Daoy (cell line): Measurements from ENCODE around the gene CHD8. TPM values are rescaled to one million over a fixed set of nuclear protein-coding genes. Genes with fewer than 3 reads are reported as not detected.

Experiments used
- DNase-seq: peaks from one replicate; pipeline ENCODE4 v3.0.0-alpha.2; 2015; ENCODE audit warnings: low read depth
- total RNA-seq: library from RNA; depleted of rRNA; stranded (reverse); fragments of >200 nt; shearing (Covaris generic); gene quantifications from 2 replicates; pipeline ENCODE4 v1.2.3, GENCODE V29; 2014; rRNA removed

CHD8 gene
- total RNA-seq, 1 experiment from 2014 or later: 42.6 TPM

DNA sequence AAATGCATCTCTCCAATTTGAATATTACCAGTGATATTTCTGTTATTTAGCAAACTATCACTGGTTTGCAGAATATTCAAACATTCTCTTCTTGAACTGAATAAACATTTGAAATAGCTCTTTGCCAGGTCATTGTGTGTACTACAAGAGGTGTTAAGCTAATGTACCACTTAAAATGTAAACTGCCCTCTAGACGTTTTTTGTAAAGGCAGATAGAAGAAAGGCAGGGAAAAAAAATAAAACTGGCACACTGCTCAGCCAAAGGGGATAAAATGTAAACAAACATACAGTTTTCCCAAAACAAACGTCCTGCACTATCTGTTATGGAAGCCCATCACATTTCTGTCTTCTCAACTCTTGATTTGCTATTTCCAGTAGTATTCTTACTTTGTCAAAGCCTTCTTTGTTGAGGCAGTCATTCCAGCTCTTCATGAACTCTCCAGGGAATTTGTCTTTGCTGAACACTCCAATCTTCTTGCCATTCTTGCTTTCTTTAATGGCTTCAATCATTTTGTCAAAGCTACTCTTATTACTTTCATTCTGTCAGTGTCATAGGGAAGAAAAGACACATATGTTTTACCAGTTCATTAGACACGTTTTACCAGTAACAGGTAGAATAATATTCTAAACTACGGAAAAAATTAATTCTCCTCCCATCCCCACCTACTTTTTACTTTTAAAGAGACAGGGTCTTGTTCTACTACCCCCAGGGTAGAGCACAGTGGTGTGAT, 85.8 kb downstream of the CHD8 start:
- no peak for DNase-seq

DNA sequence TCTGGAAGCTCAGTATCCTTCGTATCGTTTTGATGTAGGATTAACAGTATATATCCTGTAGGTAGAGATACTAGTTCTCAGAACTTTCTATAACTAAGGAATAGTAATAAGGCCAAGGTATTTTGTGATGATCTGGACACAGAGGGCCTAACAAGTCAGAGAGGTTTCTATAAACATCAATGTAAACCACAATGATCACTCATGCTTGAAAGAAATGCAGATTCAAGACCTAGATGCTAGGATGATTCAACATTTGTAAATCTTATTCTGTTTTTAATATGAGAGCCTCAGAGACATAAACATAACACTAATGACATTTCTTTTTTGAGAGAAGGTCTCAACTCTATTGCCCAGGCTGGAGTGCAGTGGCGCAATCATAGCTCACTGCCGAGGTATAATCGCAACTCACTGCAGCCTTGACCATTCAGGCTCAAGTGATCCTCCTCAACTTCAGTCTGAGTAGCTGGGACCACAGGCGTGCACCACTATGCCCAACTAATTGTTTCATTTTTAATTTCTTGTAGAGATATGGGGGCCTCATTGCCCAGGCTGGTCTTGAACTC, 88.3 kb downstream of the CHD8 start:
- no peak for DNase-seq

DNA sequence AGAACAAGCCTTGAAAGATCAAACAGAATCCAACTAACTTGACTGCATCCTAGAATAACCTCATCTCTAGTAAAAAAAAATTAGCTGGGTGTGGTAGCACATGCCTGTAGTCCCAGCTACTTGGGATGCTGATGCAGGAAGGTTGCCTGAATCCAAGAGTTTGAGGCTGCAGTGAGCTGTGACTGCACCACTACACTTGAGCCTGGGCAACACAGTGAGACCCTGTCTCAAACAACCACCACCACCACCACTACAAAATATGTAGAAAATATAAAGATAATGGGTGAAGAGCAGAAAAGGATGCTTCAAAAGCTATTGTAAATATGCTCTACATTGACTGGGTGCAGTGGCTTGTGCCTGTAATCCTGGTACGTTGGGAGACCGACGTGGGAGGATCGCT, 99.4 kb downstream of the CHD8 start:
- DNase-seq: no peak

DNA sequence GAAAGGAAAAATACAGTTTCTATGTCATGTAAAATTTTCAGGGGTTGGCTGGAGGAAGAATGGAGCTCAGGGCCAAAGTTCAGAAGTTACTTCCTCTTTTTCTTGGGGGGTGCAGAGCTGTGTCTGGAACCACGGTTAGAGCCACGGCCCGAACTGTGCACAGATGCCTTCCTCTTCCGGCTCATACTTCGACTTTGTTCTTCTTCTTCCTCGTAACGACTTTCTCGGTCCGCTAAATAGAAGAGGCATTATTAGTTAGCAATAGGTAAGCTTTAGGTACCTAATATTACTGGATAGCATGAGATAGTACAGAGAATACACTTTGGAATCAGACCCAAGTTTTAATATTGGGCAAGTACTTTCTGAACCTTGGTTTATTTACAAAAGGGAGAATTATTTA, 103.3 kb downstream of the CHD8 start:
- no peak for DNase-seq

DNA sequence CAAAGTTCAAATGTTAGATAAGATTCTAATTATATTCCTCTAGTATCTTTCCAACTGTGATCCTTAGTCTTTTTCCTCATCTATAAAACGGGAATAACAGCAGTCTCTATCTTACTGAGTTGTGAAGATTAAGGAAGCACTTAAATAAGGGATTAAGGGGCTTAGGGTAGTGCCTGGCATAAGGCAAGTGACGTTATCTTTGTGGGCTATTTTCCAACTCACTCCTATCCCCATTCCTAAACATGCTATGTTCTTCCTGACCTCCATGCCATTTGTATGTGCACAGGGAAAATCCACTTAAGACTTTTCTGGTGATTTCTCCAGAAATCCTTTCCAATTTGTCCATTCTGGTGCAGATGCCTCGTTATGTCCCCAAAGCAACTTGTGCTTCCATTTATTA, 105.4 kb downstream of the CHD8 start:
- DNase-seq: no peak

DNA sequence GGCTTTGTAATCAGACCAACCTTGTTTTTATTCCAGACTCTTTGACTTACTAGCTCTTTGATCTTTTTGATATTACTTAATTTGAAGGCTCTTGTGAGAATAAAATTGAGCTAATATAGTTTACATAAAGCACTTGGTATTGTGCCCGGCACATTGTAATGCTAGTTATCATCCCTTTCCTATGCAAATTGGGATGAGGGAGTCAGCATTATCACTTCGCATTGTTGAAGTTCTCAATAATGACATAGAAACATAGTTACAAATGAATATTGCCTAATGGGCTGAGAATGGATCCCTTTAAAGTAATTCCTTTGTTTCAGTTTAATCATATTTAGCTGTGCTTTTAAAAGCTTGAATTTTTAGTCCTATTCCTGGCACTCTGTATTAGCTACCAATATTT, 108.7 kb downstream of the CHD8 start:
- DNase-seq: no peak

DNA sequence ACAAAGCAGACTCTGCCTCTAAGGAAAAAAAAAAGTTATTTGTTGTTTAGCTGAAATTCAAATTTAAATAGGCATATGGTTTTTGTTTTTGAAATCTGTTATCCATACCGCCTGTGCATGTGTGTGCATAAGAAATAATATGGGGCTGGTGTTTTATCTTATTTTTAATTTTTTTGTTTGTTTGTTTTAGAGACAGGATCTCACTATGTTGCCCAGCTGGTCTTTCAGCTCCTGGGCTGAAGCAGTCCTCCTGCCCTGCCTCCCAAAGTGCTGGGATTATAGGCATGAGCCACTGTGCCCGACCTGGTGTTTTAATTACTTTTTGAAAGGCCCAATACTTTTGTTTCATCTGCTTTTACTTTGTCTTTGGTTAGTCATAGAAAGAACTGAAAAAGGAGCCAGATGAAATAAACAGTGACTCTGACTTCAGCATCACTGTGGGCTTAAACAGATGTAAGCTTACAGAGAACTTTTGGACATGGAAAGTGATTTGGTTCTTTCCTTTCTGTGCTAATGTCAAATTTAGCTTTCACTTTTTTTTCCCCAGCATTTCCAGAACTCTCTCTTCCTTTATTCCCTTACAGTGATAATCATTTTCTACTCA, 109.3 kb downstream of the CHD8 start:
- no peak for DNase-seq

DNA sequence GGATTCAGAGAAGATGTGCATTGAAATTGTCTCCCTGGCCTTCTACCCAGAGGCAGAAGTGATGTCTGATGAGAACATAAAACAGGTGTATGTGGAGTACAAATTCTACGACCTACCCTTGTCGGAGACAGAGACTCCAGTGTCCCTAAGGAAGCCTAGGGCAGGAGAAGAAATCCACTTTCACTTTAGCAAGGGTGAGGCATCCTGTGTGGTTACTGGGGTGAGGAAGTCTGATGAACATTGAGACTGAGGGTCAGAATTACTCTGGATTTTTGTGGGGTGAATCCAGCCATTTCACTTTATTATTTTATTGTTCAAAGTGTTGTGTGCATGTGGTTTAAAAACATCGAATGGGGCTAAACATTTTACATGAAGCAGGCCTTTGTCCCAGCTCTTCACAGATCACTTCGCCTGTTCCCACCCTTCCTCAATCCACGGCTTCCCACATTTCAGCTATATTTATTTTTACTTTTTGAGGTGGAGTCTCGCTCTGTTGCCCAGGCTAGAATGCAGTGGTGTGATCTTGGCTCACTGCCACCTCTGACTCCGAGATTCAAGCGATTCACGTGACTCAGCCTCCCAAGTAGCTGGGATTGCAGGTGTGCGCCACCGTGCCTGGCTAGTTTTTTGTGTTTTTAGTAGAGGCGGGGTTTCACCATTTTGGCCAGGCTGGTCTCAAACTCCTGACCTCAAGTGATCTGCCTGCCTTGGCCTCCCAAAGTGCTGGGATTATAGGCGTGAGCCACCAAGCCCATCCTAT, 112.7 kb downstream of the CHD8 start:
- no peak for DNase-seq

Other genes with a start within 250 kb of the CHD8 start
- 1,331 and 1,352 TPM in 2 replicates for gene HNRNPC, start 186.7 kb downstream of the CHD8 start, total RNA-seq
- not detected in 2 replicates for gene RPGRIP1, start 176.0 kb downstream of the CHD8 start, total RNA-seq
- 196 and 201 TPM in 2 replicates for gene SUPT16H, start 72.1 kb downstream of the CHD8 start, total RNA-seq
- gene RAB2B, start 20.8 kb upstream of the CHD8 start, total RNA-seq: 15.8 and 32.9 TPM in 2 replicates
- gene TOX4, start 21.1 kb upstream of the CHD8 start, total RNA-seq: 19.2 and 25.5 TPM in 2 replicates
- gene METTL3, start 55.2 kb upstream of the CHD8 start, total RNA-seq: 121 and 158 TPM in 2 replicates
- 3.3 and 4.7 TPM in 2 replicates for gene SALL2, start 70.2 kb upstream of the CHD8 start, total RNA-seq
- gene OR10G3, start 124.0 kb upstream of the CHD8 start, total RNA-seq: not detected in 2 replicates
- gene OR10G2, start 178.8 kb upstream of the CHD8 start, total RNA-seq: not detected in 2 replicates
- gene OR4E2, start 197.7 kb upstream of the CHD8 start, total RNA-seq: not detected in 2 replicates
- gene OR4E1, start 217.7 kb upstream of the CHD8 start, total RNA-seq: not detected in 2 replicates